GM18873 (cell line): ENCODE measurements around the gene ACO2.
"Not testable (repeated sequence)": the region's sequence is repeated elsewhere in the genome, so short reads cannot be mapped to it uniquely, and the experiment has no call there.

Source experiments
- ATAC-seq: cut with Tn5 transposase; IDR thresholded peaks from one replicate; pipeline ENCODE4 v1.9.1; 2021; ENCODE audit warnings: mild to moderate bottlenecking, moderate library complexity, moderate number of reproducible peaks; ENCODE audit not compliant: unreplicated experiment, low FRiP score

Gene ACO2

DNA sequence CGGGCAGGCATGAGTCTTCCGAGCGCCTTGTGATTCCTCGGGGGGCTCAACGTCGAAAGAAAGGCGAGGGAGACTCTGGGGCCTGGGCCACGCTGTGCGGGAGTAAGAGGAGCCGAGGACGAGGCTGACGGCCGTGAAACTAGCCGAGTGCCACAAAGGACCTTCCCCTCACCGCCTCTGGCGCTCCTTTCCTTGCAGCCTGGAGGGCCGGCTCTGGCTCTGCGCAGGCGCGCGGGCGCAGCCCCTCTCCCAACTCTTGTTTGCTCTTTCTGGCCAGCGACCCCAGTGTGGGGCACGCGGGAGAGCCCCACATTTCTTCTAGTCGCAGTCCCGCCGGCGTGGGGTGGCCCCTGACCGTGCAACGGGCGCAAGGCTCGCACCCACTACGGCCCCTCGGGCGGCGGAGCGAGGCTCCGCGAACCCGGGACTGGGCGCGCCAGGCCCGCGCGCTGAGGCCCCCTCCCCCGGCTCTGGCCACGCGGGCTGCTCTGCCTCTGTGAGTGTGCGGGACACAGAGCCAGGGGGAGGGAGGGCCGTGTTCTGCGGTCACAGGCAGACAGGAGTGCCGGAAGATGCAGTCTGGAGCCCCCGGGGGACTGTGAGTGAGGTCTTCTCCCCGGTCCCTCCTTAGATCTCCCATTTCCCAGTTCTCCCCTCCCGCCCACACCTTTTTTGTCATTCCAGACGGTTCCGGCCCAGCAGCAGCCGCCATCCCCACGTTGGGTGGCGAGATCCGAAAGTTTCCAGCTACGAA lies 21.3 kb upstream of the ACO2 start:
- ATAC-seq: no peak

DNA sequence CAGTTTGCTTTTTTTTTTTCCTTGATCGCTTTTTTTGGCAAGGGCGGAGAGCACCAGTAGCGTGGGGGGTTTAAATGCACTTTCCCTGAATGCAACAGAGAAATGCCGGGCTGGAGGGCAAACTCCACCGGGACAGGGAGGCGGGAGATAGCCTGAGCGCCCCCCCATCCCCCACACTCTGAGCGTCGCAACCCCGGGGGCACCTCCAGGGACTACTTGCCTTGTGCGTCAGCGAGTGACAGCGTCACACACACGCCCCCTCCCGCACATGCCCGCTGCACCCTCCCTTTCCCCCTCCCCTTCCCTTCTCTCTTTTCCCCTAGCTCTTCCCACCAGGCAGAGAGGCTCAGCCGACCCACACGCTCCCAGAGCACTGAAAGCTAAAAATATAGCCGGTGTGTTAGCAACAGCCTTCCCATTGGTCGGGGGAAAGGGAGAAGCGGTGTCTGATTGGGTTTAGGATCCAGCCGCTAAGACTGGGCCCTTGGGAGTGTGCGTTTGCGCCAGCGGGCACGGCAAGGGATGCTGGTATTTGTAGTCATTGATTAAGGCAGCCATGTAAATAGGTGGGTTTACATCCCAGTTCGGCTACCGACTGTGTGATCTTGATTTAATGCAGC lies 20.6 kb upstream of the ACO2 start:
- peak; percentile 41 for ATAC-seq

DNA sequence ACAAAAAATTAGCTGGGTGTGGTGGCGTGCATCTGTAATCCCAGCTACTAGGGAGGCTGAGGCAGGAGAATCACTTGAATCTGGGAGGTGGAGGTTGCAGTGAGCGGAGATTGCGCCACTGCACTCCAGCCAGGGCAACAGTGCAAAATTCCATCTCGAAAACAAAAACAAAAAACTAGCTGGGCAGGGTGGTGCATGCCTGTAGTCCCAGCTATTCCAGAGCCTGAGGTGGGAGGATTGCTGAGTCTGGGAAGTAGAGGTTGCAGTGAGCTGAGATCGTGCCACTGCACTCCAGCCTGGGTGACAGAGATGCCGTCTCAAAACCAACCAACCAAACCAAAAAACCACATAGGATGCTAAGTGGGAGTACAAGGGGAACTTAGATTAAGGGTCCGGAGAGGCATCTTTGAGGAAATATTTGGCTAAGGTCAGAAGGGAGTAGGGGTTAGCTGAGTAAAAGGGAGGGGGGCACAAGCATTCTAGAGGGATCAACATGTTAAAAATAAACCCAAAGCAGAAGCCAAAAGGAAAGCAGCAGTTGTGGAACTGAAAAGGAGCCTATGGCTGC lies 10.7 kb upstream of the ACO2 start:
- ATAC-seq: no peak

DNA sequence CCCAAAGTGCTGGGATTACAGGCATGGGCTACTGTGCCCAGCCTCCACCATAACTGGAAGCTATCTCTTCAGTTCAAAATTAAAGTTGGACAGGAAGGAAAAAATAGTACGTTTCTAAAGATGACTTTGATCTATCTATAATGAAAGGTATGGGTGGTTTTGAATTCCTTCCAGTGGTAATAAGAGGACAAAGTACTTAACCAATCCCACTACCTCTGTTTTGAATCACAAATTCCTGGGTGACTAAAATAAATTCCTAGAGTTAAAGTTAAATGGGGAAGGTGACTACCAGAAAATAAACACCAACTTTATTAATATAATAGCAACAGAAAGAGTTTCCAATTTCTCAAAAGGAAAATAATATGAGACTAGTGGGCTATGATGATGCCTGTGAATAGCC lies 9.5 kb upstream of the ACO2 start:
- ATAC-seq: no peak

DNA sequence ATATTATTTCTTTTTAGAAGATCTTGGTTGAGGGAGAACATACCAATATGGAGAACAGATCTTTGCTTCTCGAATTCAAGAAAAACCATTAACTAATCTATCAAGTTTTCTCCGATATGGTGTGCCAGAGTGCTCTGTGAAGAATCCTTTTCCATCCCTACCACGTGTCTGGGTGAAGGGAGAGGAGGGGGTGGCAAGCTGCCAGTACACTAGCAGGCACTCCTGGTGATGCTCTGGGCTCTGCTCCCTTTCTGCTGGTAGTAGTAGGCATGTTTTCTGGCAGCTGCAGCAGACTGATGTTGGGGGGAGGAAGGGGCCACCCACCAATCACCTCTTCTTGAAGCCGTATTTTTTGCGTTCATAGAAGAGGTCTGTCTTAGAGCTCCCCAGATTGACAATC lies 8.8 kb upstream of the ACO2 start:
- not testable (repeated sequence) for ATAC-seq

DNA sequence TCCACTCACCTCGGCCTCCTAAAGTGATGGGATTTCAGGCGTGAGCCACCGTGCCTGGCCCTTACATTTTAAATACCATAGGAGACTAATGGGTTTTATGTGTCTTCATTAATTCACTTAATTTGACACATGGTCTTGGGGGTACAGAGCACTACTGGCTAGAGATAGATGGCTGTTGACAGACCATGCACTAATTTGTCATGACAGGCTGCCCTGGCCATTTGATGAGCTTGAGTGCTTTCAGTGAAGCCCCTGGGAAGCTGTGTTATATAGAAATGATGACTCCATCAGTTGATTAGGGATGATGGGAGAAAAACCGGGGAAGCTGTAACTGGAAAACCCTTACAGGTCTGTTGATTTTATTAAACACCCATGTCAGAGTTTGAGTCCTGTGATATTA lies 7.0 kb upstream of the ACO2 start:
- no peak for ATAC-seq

DNA sequence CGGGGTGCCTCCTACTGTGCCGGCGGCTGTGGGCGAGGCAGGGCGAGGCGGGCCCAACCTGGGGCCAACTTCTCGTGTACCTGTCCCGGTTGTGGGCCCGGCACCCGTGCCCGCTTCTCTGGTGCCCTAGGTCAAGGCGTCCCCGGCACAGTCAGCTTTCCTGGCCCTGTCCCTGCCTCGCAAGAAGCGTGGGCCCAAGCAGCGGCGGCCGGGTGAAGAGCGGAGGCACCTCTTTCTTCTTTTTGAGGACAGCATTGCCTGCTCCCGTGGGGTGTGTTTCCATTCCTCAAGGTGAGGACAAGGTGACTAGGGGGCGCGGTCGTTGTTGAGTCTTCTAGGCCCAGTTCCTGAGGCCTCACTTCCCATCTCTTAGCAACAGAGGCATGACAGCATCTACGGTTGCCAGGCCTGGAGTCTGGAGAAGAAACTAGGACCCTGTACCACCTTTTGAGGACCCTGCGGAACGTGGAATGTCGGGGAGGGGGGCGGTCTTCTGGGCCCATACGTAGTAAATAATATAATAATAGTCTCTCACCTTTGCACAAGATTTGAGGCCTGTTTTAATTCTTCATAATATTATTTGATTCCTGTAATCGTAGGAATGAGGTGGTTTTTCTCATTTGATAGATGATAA lies 418 bp downstream of the ACO2 start:
- ATAC-seq: no peak

DNA sequence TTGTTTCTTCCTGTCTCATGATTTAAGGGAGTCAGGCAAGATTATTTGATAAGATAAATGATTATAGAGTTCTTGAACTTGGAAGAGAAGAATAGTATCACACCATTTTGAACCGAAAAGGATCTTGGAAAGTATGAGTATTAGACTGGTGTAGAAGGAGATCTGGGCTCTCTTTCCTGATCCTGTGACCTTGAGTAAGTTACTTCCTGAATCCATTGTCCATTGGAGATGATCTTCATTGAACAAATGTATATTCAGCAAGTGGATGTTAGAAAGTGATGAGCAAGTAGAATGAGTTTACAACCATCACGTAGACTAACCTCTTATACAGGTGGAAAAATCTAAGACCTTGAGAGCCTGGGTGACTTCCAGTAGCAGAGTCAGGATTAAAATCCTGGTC lies 2.0 kb downstream of the ACO2 start:
- ATAC-seq: no peak

DNA sequence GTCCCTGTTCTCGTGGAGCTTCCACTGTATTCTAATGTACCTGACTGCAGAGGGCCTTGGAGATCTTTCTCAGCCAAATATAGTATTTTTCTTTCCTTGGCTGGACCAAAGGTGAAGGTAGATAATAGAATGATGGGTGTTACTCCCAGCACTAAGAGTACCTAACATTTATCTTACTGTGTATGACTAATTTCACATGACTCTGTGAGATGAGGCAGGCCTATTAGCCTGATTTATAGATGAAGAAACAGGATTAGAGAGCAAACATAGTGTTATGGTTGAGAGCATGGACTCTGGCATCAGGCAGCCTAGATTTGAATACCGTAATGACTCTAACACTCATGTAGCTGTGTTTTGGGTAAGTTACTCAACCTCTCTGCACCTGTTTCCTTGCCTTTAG lies 2.7 kb downstream of the ACO2 start:
- no peak for ATAC-seq

DNA sequence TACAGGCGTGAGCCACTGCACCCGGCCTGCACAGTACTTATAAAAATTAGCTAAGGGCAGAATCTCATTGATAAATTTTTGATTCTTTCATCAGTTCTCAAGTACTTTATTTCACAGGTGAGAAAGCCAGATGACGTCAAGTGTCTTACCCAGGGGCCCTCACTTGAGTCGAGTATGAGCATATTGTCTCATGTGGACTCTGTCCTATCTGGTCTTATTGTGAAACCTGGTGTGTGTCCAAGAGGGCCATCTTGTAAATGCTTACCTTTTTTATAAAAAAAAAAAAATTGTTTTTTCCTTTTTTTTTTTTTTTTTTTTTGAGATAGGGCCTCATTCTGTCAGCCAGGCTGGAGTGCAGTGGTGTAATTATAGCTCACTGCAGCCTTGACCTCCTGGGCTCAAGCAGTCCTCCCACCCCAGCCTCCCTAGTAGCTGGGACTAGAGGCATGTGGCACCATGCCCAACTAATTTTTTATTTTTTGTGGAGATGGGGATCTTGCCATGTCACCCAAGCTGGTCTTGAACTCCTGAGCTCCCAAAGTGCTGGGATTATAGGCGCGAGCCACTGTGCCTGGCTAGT lies 6.0 kb downstream of the ACO2 start:
- no peak for ATAC-seq

DNA sequence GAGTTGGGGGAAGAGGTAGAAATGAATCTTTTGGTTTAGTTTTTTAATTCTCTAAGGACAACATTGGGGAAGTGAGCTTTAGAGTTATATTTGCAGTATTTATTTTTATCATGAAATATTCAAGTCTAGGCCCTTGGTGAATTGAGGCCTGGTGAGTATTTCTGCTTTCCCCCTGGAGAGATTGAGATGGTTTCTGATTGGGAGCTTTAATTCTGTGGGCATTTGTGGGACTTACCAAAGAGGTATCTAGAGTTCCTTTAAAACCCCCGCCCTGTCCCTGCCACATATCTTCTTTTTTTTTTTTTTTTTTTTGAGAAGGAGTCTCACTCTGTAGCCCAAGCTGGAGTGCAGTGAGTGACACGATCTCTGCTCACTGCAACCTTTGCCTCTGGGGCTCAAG lies 9.6 kb downstream of the ACO2 start:
- ATAC-seq: no peak

DNA sequence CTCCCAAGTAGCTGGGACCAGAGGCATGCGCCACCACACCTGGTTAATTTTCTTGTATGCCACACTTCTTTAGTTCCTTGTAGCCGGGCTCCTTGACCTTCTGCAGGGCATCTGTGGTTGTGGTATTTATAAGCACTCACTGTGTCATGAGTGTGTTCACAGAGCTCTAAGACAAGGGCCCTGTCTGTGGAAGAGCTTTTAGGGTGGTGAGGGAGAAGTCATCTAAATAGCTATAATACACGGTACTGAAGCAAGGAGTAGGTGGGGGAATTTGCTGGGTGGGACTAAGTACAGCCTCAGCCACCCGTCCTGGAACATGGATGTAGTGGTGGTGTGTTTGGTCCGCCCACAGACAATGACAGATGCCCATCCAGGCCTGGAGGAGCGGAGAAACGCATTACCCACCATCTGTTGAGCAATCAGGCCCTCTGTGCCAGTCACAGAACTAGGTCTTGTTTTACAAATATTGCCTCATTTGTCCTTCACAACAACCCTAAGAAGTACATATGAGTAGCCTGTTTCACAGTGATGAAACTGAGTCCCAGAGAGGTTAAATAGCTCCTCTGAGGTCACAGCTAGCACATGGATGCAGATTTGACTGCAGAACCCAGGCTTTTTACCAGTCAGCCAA lies 10.1 kb downstream of the ACO2 start:
- ATAC-seq: no peak

DNA sequence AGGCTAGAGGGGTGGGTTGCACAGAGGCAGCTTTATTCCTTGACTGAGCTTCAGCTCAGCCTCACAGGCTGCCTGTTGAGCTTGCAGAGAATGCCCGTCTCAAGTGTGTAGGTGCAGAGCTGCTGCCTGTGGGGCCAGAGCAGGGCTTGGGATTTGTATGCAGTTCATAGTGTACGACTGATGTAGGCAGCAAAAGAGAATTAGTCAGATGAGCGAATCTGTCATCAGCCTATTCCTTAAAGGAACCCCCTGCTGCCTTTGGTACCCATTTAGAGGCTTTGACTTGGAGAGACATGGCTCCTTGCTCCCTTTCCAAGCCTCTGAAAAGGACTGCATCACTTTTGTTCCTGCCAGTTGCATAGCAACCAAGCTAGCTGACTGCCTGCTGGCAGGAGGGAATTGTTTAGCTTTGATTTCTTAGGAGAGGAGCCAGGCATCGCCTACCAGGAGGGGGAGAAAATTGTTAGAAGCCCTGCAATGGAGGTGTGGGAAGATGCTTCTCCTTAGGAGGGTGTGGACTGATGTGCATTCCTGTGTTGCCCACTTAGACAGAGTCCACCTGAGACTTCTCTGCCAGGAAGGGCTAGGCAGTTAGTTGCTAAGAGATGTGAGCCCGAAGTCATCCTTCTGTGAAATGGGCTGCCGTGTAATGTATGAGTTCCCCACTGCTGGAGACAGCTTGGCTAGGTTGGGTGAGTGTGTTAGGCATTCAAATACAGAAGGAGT lies 10.9 kb downstream of the ACO2 start:
- ATAC-seq: no peak

DNA sequence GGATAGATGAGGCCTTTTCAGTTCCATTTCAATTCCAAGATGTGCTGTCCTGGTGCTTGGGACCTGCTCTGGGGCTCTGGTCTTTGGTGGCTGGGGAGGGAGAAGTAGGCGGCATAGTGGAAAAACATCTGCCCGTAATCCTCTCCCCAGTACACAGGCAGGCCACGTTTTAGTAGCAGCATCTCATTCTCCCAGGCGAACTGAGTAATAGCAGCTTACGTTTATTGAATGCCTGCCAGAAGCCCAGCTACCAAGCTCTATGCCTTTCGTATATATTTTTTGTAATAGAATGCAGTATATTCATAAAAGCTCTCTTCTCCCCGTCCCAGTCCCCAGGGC lies 11.4 kb downstream of the ACO2 start:
- no peak for ATAC-seq

DNA sequence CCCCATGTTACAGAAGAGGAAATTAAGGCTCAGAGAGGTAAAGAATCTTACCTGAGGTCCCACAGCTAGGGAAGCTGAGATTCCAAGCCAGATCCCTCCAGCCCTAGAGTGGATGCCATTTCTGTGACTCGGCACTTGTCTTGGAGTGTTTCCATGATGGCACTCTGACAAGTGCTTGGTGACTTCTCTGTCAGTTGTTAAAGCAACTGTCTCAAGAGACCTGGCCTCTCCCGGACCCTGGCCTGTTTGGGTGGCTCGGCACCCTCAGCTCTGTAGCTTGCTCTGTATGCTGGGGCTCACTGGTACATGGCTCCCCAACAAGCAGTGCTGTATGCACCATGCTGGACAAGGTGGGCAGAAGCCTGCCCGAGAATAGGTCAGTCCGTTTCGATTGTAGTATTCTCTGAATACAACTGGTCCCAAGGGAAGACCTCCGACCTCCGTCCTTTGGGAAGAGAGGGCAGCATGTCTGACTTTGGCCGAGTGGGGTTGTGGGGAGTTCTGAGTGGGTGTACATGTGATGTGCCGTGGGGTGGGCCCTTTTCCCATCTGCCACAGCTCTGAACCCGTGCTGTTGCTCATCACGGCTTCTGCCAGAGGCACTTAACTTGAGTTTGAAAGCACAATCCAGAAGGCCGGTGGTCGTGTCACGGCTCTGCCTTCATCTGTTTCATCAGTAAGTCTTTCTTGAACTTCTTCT lies 12.4 kb downstream of the ACO2 start:
- ATAC-seq: no peak

DNA sequence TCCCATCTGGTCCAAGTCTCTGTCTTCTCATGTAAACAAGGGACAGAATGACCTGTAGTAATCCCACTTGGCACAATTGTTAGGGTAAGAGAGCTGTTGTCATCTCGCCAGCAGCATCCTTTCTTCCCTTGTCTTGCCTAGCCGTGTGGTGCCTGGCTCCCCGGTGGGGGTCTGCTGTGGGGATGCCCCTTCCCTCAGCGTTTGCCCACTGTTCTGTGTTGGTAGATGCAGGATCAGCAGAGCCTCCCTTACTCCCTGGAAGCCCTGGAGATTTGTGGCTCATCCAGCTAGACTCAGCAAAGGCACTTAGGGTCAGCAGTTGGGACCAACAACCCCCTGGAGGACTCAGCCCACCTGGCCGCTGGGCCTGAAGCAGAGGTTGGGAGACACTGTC lies 13.0 kb downstream of the ACO2 start:
- no peak for ATAC-seq

DNA sequence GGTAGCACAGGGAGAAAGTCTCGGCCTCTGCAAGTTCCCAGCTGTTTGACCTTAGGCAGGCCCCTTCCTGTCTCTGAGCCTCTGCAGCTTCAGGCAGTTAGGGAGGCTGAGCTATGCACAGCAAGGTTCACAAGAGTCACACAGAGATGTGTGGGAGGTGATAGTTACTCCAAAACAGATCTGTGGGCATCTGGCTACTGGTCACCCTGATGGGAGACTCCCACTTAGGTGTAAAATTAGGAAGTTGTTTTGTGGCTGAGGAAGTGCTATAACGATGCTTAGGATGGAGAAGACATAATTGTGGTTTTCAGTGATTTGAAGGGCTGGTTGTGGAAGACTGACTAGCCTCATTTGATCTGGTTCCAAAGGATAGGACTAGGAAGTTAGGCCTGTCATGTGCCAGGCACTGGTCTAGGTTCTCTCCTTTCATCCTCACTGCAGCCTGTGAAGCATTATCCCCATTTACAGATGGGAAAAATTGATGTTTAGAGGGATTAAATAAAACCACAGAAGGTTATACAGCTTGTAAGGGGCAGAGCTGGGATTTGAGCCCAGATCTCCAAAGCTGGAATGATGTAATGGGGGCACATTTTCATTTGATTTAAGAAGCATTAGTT lies 13.5 kb downstream of the ACO2 start:
- ATAC-seq: no peak

DNA sequence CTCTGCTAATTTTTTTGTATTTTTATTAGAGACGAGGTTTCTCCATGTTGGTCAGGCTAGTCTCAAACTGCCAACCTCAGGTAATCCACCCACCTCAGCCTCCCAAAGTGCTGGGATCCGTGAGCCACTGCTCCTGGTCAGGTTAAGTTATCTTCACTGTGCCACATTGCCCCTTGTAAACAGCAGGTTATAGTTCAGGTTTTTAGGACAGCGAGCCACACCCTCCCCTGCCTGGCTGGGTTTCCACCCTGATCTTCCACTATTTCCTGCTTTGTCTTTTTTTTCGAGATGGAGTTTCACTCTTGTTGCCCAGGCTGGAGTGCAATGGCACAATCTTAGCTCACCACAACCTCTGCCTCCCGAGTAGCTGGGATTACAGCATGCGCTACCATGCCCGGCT lies 16.1 kb downstream of the ACO2 start:
- no peak for ATAC-seq
